OCI-LY1 (cell line): Measurements from ENCODE around the gene SAMD11.

Source experiments
- H2AFZ ChIP-seq: fragments of 200-600 bp; sonication (generic), shearing (Covaris generic); 2 replicates; pipeline ENCODE4 v1.6.0; 2014; ENCODE audit warnings: antibody characterized with exemption, mild to moderate bottlenecking, low read length
- H3F3A ChIP-seq: fragments of 200-600 bp; sonication (generic), shearing (Covaris generic); 2 replicates; pipeline ENCODE4 v1.6.0; 2014; ENCODE audit warnings: mild to moderate bottlenecking, antibody characterized with exemption, low read length, moderate library complexity; ENCODE audit not compliant: insufficient read depth
- H3K27ac ChIP-seq: fragments of 200-600 bp; sonication (generic); 2 replicates; pipeline ENCODE4 v1.5.1; 2014; ENCODE audit warnings: low read length, mixed run types, mild to moderate bottlenecking, low read depth; ENCODE audit not compliant: poor library complexity, severe bottlenecking
- H3K27me3 ChIP-seq: fragments of 200-600 bp; sonication (generic); 2 replicates; pipeline ENCODE4 v1.6.0; 2014; ENCODE audit warnings: antibody characterized with exemption, mild to moderate bottlenecking, low read length, moderate library complexity; ENCODE audit not compliant: insufficient read depth
- H3K36me3 ChIP-seq: fragments of 200-600 bp; sonication (generic); 2 replicates; pipeline ENCODE4 v1.6.1; 2014; ENCODE audit warnings: mild to moderate bottlenecking, antibody characterized with exemption, low read length, moderate library complexity, mixed read lengths; ENCODE audit not compliant: insufficient read depth
- H3K4me1 ChIP-seq: fragments of 200-600 bp; sonication (generic); 2 replicates; pipeline ENCODE4 v1.5.1; 2014; ENCODE audit warnings: mild to moderate bottlenecking, low read length, moderate library complexity; ENCODE audit not compliant: insufficient read depth, severe bottlenecking
- H3K4me2 ChIP-seq: fragments of 200-600 bp; sonication (generic), shearing (Covaris generic); 2 replicates; pipeline ENCODE4 v1.6.1; 2014; ENCODE audit warnings: low read length
- H3K4me3 ChIP-seq: fragments of 200-600 bp; sonication (generic); 2 replicates; pipeline ENCODE4 v1.5.1; 2014; ENCODE audit warnings: low read length, low read depth, mild to moderate bottlenecking, mixed read lengths; ENCODE audit not compliant: poor library complexity, severe bottlenecking
- H3K79me2 ChIP-seq: fragments of 200-600 bp; shearing (Covaris generic); 2 replicates; pipeline ENCODE4 v1.6.1; 2016; ENCODE audit warnings: mixed run types, low read length, mixed read lengths; ENCODE audit not compliant: insufficient read depth
- H3K9ac ChIP-seq: fragments of 200-600 bp; sonication (generic), shearing (Covaris generic); 2 replicates; pipeline ENCODE4 v1.6.1; 2014; ENCODE audit warnings: mild to moderate bottlenecking, low read length, mixed read lengths
- H3K9me2 ChIP-seq: fragments of 200-600 bp; sonication (generic), shearing (Covaris generic); 2 replicates; pipeline ENCODE4 v1.6.1; 2014; ENCODE audit warnings: low read depth, mild to moderate bottlenecking, low read length, mixed read lengths
- H3K9me3 ChIP-seq: fragments of 200-600 bp; shearing (Covaris generic); 2 replicates; pipeline ENCODE4 v1.6.1; 2014; ENCODE audit warnings: low read length, mixed read lengths
- H4K20me1 ChIP-seq: fragments of 200-600 bp; sonication (generic), shearing (Covaris generic); 2 replicates; pipeline ENCODE4 v1.6.0; 2016; ENCODE audit warnings: mild to moderate bottlenecking, low read length; ENCODE audit not compliant: insufficient read depth
- EZH2 ChIP-seq: fragments of 200-600 bp; sonication (generic), shearing (Covaris generic); IDR thresholded peaks from 2 replicates; pipeline ENCODE4 v1.8.0; 2017; ENCODE audit warnings: borderline replicate concordance, mixed run types, mild to moderate bottlenecking, antibody characterized with exemption, low read length, moderate library complexity, mixed read lengths
- TF ChIP-seq, protein P1 (sequence below): fragments of 200-600 bp; sonication (generic), shearing (Covaris generic); IDR thresholded peaks from 2 replicates; pipeline ENCODE4 v1.5.1; 2017; ENCODE audit warnings: mild to moderate bottlenecking, antibody characterized with exemption, low read length, moderate library complexity, mixed read lengths

The SAMD11 gene

GRCh38 chr1:980137-980571 is 56.4 kb downstream of the SAMD11 start:
- Histone ChIP-seq H3K9me2 (no peaks in the 10 kb centered on the region), H2AFZ (no peak overlapping the region), H3F3A (no peaks in the 10 kb centered on the region), H3K4me1 (peaks cover 7% of the 10 kb centered on the region), H4K20me1 (no peaks in the 10 kb centered on the region), H3K4me3 (no peak overlapping the region), H3K4me2 (no peak overlapping the region), H3K36me3 (no peaks in the 10 kb centered on the region), H3K79me2 (no peaks in the 10 kb centered on the region), H3K9ac (no peak overlapping the region), H3K27ac (no peak overlapping the region), H3K27me3 (peaks cover 6% of the 10 kb centered on the region; the same call in 1 of the 2 replicates), H3K9me3 (no peaks in the 10 kb centered on the region)
- TF ChIP-seq, protein P1, sequence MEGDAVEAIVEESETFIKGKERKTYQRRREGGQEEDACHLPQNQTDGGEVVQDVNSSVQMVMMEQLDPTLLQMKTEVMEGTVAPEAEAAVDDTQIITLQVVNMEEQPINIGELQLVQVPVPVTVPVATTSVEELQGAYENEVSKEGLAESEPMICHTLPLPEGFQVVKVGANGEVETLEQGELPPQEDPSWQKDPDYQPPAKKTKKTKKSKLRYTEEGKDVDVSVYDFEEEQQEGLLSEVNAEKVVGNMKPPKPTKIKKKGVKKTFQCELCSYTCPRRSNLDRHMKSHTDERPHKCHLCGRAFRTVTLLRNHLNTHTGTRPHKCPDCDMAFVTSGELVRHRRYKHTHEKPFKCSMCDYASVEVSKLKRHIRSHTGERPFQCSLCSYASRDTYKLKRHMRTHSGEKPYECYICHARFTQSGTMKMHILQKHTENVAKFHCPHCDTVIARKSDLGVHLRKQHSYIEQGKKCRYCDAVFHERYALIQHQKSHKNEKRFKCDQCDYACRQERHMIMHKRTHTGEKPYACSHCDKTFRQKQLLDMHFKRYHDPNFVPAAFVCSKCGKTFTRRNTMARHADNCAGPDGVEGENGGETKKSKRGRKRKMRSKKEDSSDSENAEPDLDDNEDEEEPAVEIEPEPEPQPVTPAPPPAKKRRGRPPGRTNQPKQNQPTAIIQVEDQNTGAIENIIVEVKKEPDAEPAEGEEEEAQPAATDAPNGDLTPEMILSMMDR: no peak
- TF ChIP-seq EZH2: no peak

GRCh38 chr1:980602-981395 is 57.1 kb downstream of the SAMD11 start:
- H2AFZ ChIP-seq: no peak overlapping the region
- no peaks in the 10 kb centered on the region; the same call in 1 of the 2 replicates for H3K27me3 ChIP-seq
- H3K9me3 ChIP-seq: no peaks in the 10 kb centered on the region
- no peaks in the 10 kb centered on the region for H3K79me2 ChIP-seq
- H4K20me1 ChIP-seq: no peaks in the 10 kb centered on the region
- H3F3A ChIP-seq: no peaks in the 10 kb centered on the region
- H3K9ac ChIP-seq: no peak overlapping the region
- H3K4me2 ChIP-seq: no peak overlapping the region
- H3K36me3 ChIP-seq: no peaks in the 10 kb centered on the region
- H3K4me1 ChIP-seq: peaks cover 6% of the 10 kb centered on the region
- no peaks in the 10 kb centered on the region for H3K9me2 ChIP-seq
- TF ChIP-seq, protein P1: no peak
- TF ChIP-seq EZH2: no peak
- H3K27ac ChIP-seq: no peak overlapping the region
- no peak overlapping the region for H3K4me3 ChIP-seq

GRCh38 chr1:981491-981954 is 57.8 kb downstream of the SAMD11 start:
- H3K9me2 ChIP-seq: no peaks in the 10 kb centered on the region
- no peaks in the 10 kb centered on the region; the same call in 1 of the 2 replicates for H3K27me3 ChIP-seq
- H3K9ac ChIP-seq: no peak overlapping the region
- H2AFZ ChIP-seq: no peak overlapping the region
- TF ChIP-seq, protein P1: no peak
- TF ChIP-seq EZH2: no peak
- H3K4me3 ChIP-seq: no peak overlapping the region
- H4K20me1 ChIP-seq: no peaks in the 10 kb centered on the region
- no peaks in the 10 kb centered on the region for H3K9me3 ChIP-seq
- H3F3A ChIP-seq: no peaks in the 10 kb centered on the region
- H3K4me1 ChIP-seq: no peaks in the 10 kb centered on the region
- H3K36me3 ChIP-seq: no peaks in the 10 kb centered on the region
- no peak overlapping the region for H3K27ac ChIP-seq
- H3K79me2 ChIP-seq: no peaks in the 10 kb centered on the region
- no peak overlapping the region for H3K4me2 ChIP-seq
